ENCODE data around the gene ATP6V1G3.
"Not testable (repeated sequence)": the region's sequence is repeated elsewhere in the genome, so short reads cannot be mapped to it uniquely, and the experiment has no call there.

The ATP6V1G3 gene

DNA sequence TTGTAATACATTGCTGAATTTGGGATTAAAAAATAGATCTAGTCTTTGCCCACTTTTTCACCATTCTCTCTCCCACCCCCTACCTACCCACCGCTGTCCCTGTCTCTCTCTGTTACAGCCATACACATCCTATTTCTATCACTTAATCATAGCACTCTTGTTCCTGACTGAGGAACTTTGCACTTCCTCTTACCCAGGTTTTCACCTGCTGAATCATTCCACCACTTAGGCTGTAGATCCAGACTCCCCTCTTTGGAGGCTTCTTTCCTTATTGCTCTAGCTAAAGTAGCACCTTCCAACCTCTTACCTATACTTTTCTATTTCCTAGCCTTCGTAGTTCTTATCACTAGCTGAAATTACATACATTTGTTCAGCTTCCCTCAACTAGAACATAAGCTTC is 59.6 kb downstream of the ATP6V1G3 start:
- no peak overlapping the region for H3K4me3 ChIP-seq (ENCODE audit: low read depth, low read length)
- TF ChIP-seq, protein P1, sequence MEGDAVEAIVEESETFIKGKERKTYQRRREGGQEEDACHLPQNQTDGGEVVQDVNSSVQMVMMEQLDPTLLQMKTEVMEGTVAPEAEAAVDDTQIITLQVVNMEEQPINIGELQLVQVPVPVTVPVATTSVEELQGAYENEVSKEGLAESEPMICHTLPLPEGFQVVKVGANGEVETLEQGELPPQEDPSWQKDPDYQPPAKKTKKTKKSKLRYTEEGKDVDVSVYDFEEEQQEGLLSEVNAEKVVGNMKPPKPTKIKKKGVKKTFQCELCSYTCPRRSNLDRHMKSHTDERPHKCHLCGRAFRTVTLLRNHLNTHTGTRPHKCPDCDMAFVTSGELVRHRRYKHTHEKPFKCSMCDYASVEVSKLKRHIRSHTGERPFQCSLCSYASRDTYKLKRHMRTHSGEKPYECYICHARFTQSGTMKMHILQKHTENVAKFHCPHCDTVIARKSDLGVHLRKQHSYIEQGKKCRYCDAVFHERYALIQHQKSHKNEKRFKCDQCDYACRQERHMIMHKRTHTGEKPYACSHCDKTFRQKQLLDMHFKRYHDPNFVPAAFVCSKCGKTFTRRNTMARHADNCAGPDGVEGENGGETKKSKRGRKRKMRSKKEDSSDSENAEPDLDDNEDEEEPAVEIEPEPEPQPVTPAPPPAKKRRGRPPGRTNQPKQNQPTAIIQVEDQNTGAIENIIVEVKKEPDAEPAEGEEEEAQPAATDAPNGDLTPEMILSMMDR (IDR thresholded peaks at IDR 0.05; ENCODE audit: low read depth, low read length), result no peak

DNA sequence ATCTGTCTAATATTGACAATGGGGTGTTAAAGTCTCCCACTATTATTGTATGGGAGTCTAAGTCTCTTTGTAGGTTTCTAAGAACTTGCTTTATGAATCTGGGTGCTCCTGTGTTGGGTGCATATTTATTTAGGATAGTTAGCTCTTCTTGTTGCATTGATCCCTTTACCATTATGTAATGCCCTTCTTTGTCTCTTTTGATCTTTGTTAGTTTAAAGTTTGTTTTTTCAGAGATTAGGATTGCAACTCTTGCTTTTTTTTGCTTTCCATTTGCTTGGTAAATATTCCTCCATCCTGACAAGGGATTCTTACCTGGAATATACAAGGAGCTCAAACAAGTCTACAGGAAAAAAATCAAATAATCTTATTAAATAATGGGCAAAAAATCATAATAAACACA is 63.1 kb downstream of the ATP6V1G3 start:
- H3K4me3 ChIP-seq (ENCODE audit: low read depth, low read length), result not testable (repeated sequence)
